Esophagus squamous epithelium (tissue), 4 donors: ENCODE measurements around the gene WFDC10A.
"Not testable (repeated sequence)": the region's sequence is repeated elsewhere in the genome, so short reads cannot be mapped to it uniquely, and the experiment has no call there.

ENCODE experiments used
- CTCF ChIP-seq, 6 experiments: fragments of 450-650 bp in 4 of 6; fragments of 200-600 bp in 2 of 6; sonication (generic) in 2 of 6; IDR thresholded peaks; one replicate each; pipeline ENCODE4 v1.5.1; 2016 to 2019; ENCODE audit warnings: antibody characterized with exemption in 6 of 6, mild to moderate bottlenecking in 4 of 6, moderate library complexity in 4 of 6
- POLR2A ChIP-seq, 4 donors: fragments of 450-650 bp; IDR thresholded peaks; one replicate each; pipeline ENCODE4 v1.6.1; 2017; ENCODE audit warnings: antibody characterized with exemption in 4 of 4, mild to moderate bottlenecking in 4 of 4, moderate library complexity in 3 of 4

- not testable (repeated sequence) for TF ChIP-seq CTCF, POLR2A (IDR thresholded peaks at IDR 0.05)
Measured at GRCh38 chr20:45585986-45586385, 43.6 kb upstream of the WFDC10A start.
